Gastroesophageal sphincter (tissue), 4 donors: ENCODE results near the gene ARHGEF10L. TPM values are rescaled to one million over a fixed set of nuclear protein-coding genes. Genes with fewer than 3 reads are reported as not detected.

Experiments used
- ATAC-seq: fragments of 150-250 bp; one replicate; pipeline ENCODE4 v1.9.1; 2016; ENCODE audit warnings: mild to moderate bottlenecking, moderate library complexity
- H3K27ac ChIP-seq, 4 donors: fragments of 200-600 bp; sonication (generic) in 3 of 4; 1 replicate in 3 of 4; 2 replicates in 1 of 4; pipeline ENCODE4 v1.5.1; 2016 to 2019
- H3K27me3 ChIP-seq: fragments of 200-600 bp; sonication (generic); one replicate; pipeline ENCODE4 v1.5.1; 2019
- H3K36me3 ChIP-seq, 2 donors: fragments of 200-600 bp; sonication (generic); one replicate each; pipeline ENCODE4 v1.5.1; 2019; ENCODE audit warnings: control low read depth in 1 of 2
- H3K4me1 ChIP-seq, 3 donors: fragments of 200-600 bp; sonication (generic); 1 replicate in 2 of 3; 2 replicates in 1 of 3; pipeline ENCODE4 v1.5.1; 2016 to 2019; ENCODE audit warnings: control low read depth in 2 of 3
- H3K4me3 ChIP-seq, 2 donors: fragments of 200-600 bp; sonication (generic); one replicate each; pipeline ENCODE4 v1.5.1; 2019; ENCODE audit warnings: mild to moderate bottlenecking in 1 of 2, moderate library complexity in 1 of 2
- H3K9me3 ChIP-seq, 3 donors: fragments of 200-600 bp; sonication (generic); one replicate each; pipeline ENCODE4 v1.5.1; 2017 to 2019; ENCODE audit warnings: control low read depth in 2 of 3
- CTCF ChIP-seq, 4 experiments: fragments of 200-600 bp in 2 of 4; fragments of 450-650 bp in 2 of 4; sonication (generic) in 1 of 4; IDR thresholded peaks; one replicate each; pipeline ENCODE4 v1.5.1; 2017 to 2019; ENCODE audit warnings: antibody characterized with exemption in 4 of 4, mild to moderate bottlenecking in 2 of 4, moderate library complexity in 2 of 4
- EP300 ChIP-seq: sonication (generic); formaldehyde crosslinking; IDR thresholded peaks from one replicate; pipeline ENCODE4 v1.6.1; 2017; ENCODE audit warnings: antibody characterized with exemption, mild to moderate bottlenecking
- POLR2A ChIP-seq, 2 donors: fragments of 450-650 bp; IDR thresholded peaks; one replicate each; pipeline ENCODE4 v1.6.1; 2017; ENCODE audit warnings: antibody characterized with exemption in 2 of 2, mild to moderate bottlenecking in 2 of 2, moderate library complexity in 1 of 2
- POLR2AphosphoS5 ChIP-seq: sonication (generic); formaldehyde crosslinking; IDR thresholded peaks from one replicate; pipeline ENCODE4 v1.6.1; 2017; ENCODE audit warnings: antibody characterized with exemption
- WGBS, 2 donors: methylation state at CpG; one replicate each; pipeline ENCODE4 v1.1.5; 2018; ENCODE audit warnings: low coverage in 1 of 2; 5-methylcytosine and 5-hydroxymethylcytosine counted together
- total RNA-seq, 4 donors: library from RNA; depleted of rRNA; stranded (reverse); fragments of >200 nt; gene quantifications; one replicate each; pipeline ENCODE4 v1.1.0, GENCODE V29; 2016

ARHGEF10L gene
- total RNA-seq, 4 donors from 2014 or later = 50.9 to 97.0 (median 80.3) TPM

- H3K27me3 ChIP-seq = no peaks in the 10 kb centered on the region
- no peak overlapping the region for H3K27ac ChIP-seq
- ATAC-seq = peak; percentile 49
- H3K4me1 ChIP-seq = no peaks in the 10 kb centered on the region
- H3K9me3 ChIP-seq = no peaks in the 10 kb centered on the region
- H3K4me3 ChIP-seq = no peak overlapping the region
- TF ChIP-seq EP300 (no peak), CTCF (IDR thresholded peaks at IDR 0.05) (peak in 3 of 4 experiments; percentile 73 to 85 (median 83))
- 80% methylated on average over 7 of the region's 15 CpGs; no CpG with 5 or more reads in 1 of the 2 donors for WGBS, 2 donors
- H3K36me3 ChIP-seq = peaks cover 0 to 97% of the 10 kb centered on the region in 2 donors
Measured at GRCh38 chr1:17661546-17662157, 122.2 kb downstream of the ARHGEF10L start.

- Histone ChIP-seq H3K4me1 (no peaks in the 10 kb centered on the region), H3K27ac (no peak overlapping the region), H3K36me3 (peaks cover 0 to 97% of the 10 kb centered on the region in 2 donors), H3K4me3 (no peak overlapping the region), H3K9me3 (no peaks in the 10 kb centered on the region), H3K27me3 (no peaks in the 10 kb centered on the region)
- TF ChIP-seq POLR2A (IDR thresholded peaks at IDR 0.05) (no peak), CTCF (IDR thresholded peaks at IDR 0.05) (no peak), EP300 (no peak), POLR2AphosphoS5 (no peak)
- 82% methylated on average over 4 of the region's 10 CpGs; no CpG with 5 or more reads in 1 of the 2 donors for WGBS, 2 donors
- no peak for ATAC-seq
Measured at GRCh38 chr1:17662296-17662695, 122.8 kb downstream of the ARHGEF10L start.

GRCh38 chr1:17662786-17663185 is 123.3 kb downstream of the ARHGEF10L start:
- H3K27me3 ChIP-seq = no peaks in the 10 kb centered on the region
- ATAC-seq = no peak
- WGBS, 2 donors = 79% methylated on average over 1 of the region's 9 CpGs; no CpG with 5 or more reads in 1 of the 2 donors
- no peak overlapping the region for H3K4me3 ChIP-seq
- peaks cover 0 to 97% of the 10 kb centered on the region in 2 donors for H3K36me3 ChIP-seq
- no peaks in the 10 kb centered on the region for H3K9me3 ChIP-seq
- H3K4me1 ChIP-seq = no peaks in the 10 kb centered on the region
- H3K27ac ChIP-seq = no peak overlapping the region
- no peak for TF ChIP-seq POLR2AphosphoS5
- no peak for TF ChIP-seq CTCF (IDR thresholded peaks at IDR 0.05)
- TF ChIP-seq EP300 = no peak
- no peak for TF ChIP-seq POLR2A (IDR thresholded peaks at IDR 0.05)

- H3K27ac ChIP-seq = no peak overlapping the region
- H3K4me3 ChIP-seq = no peak overlapping the region
- TF ChIP-seq POLR2AphosphoS5 (no peak), POLR2A (IDR thresholded peaks at IDR 0.05) (no peak), CTCF (IDR thresholded peaks at IDR 0.05) (no peak), EP300 (no peak)
- H3K9me3 ChIP-seq = no peaks in the 10 kb centered on the region
- WGBS, 2 donors = 73 to 89% methylated on average over 3 of the region's 5 CpGs
- no peaks in the 10 kb centered on the region for H3K4me1 ChIP-seq
- no peaks in the 10 kb centered on the region for H3K27me3 ChIP-seq
- H3K36me3 ChIP-seq = peaks cover 0 to 97% of the 10 kb centered on the region in 2 donors
- ATAC-seq = no peak
Measured at GRCh38 chr1:17663646-17664045, 124.1 kb downstream of the ARHGEF10L start.

GRCh38 chr1:17664322-17664721 is 124.8 kb downstream of the ARHGEF10L start:
- no peaks in the 10 kb centered on the region for H3K27me3 ChIP-seq
- H3K4me3 ChIP-seq = no peak overlapping the region
- H3K36me3 ChIP-seq = peaks cover 0 to 97% of the 10 kb centered on the region in 2 donors
- H3K27ac ChIP-seq = no peak overlapping the region
- ATAC-seq = no peak
- 78% methylated on average over 6 of the region's 11 CpGs; no CpG with 5 or more reads in 1 of the 2 donors for WGBS, 2 donors
- TF ChIP-seq POLR2AphosphoS5 (no peak), POLR2A (IDR thresholded peaks at IDR 0.05) (no peak)
- no peaks in the 10 kb centered on the region for H3K9me3 ChIP-seq
- H3K4me1 ChIP-seq = peaks cover 0 to 6% (median 0%) of the 10 kb centered on the region in 3 donors
